HG02763 (cell line): ENCODE data around the gene NNT.
"Not testable (repeated sequence)": the region's sequence is repeated elsewhere in the genome, so short reads cannot be mapped to it uniquely, and the experiment has no call there.

ENCODE experiments used
- ATAC-seq: cut with Tn5 transposase; IDR thresholded peaks from one replicate; pipeline ENCODE4 v1.9.1; 2021; ENCODE audit warnings: mild to moderate bottlenecking, moderate library complexity; ENCODE audit not compliant: unreplicated experiment

NNT gene

GRCh38 chr5:43661102-43661501 lies 58.1 kb downstream of the NNT start:
- no peak for ATAC-seq

- ATAC-seq = no peak
Measured at GRCh38 chr5:43663916-43664315, 60.9 kb downstream of the NNT start.

GRCh38 chr5:43664501-43665040 lies 61.6 kb downstream of the NNT start:
- ATAC-seq = no peak

GRCh38 chr5:43665749-43666148 lies 62.8 kb downstream of the NNT start:
- not testable (repeated sequence) for ATAC-seq

GRCh38 chr5:43666728-43667127 lies 63.7 kb downstream of the NNT start:
- not testable (repeated sequence) for ATAC-seq

- ATAC-seq = not testable (repeated sequence)
Measured at GRCh38 chr5:43667379-43667778, 64.4 kb downstream of the NNT start.

GRCh38 chr5:43674536-43674935 lies 71.6 kb downstream of the NNT start:
- ATAC-seq = no peak

GRCh38 chr5:43675357-43675756 lies 72.4 kb downstream of the NNT start:
- no peak for ATAC-seq

GRCh38 chr5:43676083-43676840 lies 73.3 kb downstream of the NNT start:
- no peak for ATAC-seq

GRCh38 chr5:43677253-43677652 lies 74.3 kb downstream of the NNT start:
- no peak for ATAC-seq

GRCh38 chr5:43679214-43679613 lies 76.2 kb downstream of the NNT start:
- ATAC-seq = no peak

GRCh38 chr5:43680286-43680685 lies 77.3 kb downstream of the NNT start:
- ATAC-seq = no peak

GRCh38 chr5:43683884-43684471 lies 81.0 kb downstream of the NNT start:
- no peak for ATAC-seq

- ATAC-seq = no peak
Measured at GRCh38 chr5:43685252-43685950, 82.4 kb downstream of the NNT start.

- no peak for ATAC-seq
Measured at GRCh38 chr5:43687275-43687674, 84.3 kb downstream of the NNT start.

- no peak for ATAC-seq
Measured at GRCh38 chr5:43691275-43691674, 88.3 kb downstream of the NNT start.

GRCh38 chr5:43691893-43692292 lies 88.9 kb downstream of the NNT start:
- ATAC-seq = no peak

GRCh38 chr5:43693411-43693810 lies 90.4 kb downstream of the NNT start:
- ATAC-seq = no peak

- ATAC-seq = no peak
Measured at GRCh38 chr5:43694027-43694426, 91.0 kb downstream of the NNT start.

GRCh38 chr5:43696444-43696843 lies 93.5 kb downstream of the NNT start:
- ATAC-seq = not testable (repeated sequence)

GRCh38 chr5:43699910-43700309 lies 96.9 kb downstream of the NNT start:
- no peak for ATAC-seq

- ATAC-seq = no peak
Measured at GRCh38 chr5:43700601-43701000, 97.6 kb downstream of the NNT start.
